ENCODE results near the gene MYOC.

GRCh38 chr1:171595324-171595723, 57.2 kb downstream of the MYOC start:
- TF ChIP-seq POLR2A (IDR thresholded peaks at IDR 0.05; ENCODE audit: low read length) (no peak), GATA1 (IDR thresholded peaks at IDR 0.05; ENCODE audit: low read depth, low read length) (no peak)

Data from erythroblast (primary cell).